DND-41 (cell line): Measurements from ENCODE around the gene NUP188.

Experiments
- ATAC-seq: fragments of 200-7000 bp; cut with Tn5 transposase; 3 replicates; pipeline ENCODE4 v1.9.1; 2021; ENCODE audit warnings: low read depth; ENCODE audit not compliant: insufficient read depth
- DNase-seq: peaks from one replicate; pipeline ENCODE4 v3.0.0-alpha.2; 2020
- H2AFZ ChIP-seq: 2 replicates; pipeline ENCODE4 v1.6.0; 2012; ENCODE audit warnings: low read depth, low read length
- H3K27ac ChIP-seq: 2 replicates; pipeline ENCODE4 v1.5.1; 2012; ENCODE audit warnings: low read length, inconsistent platforms
- H3K27me3 ChIP-seq: fragments of 200-600 bp; sonication (generic); 2 replicates; pipeline ENCODE4 v1.6.0; 2012; ENCODE audit warnings: low read length, mild to moderate bottlenecking, inconsistent platforms; ENCODE audit not compliant: insufficient read depth, poor library complexity
- H3K36me3 ChIP-seq: 2 replicates; pipeline ENCODE4 v1.5.1; 2012; ENCODE audit warnings: low read length, inconsistent platforms; ENCODE audit not compliant: insufficient read depth
- H3K4me1 ChIP-seq: 2 replicates; pipeline ENCODE4 v1.5.1; 2012; ENCODE audit warnings: mild to moderate bottlenecking, low read length; ENCODE audit not compliant: insufficient read depth
- H3K4me2 ChIP-seq: 2 replicates; pipeline ENCODE4 v1.6.0; 2012; ENCODE audit warnings: mild to moderate bottlenecking, moderate library complexity, low read length, inconsistent platforms; ENCODE audit not compliant: insufficient read depth
- H3K4me3 ChIP-seq, 2 experiments: fragments of 200-600 bp in 1 of 2; shearing (Covaris generic) in 1 of 2; 2 replicates each; pipeline ENCODE4 v1.5.1; 2012 to 2016; ENCODE audit warnings: inconsistent platforms in 2 of 2, low read length in 2 of 2, mild to moderate bottlenecking in 2 of 2, low read depth in 1 of 2, moderate library complexity in 1 of 2
- H3K79me2 ChIP-seq: 2 replicates; pipeline ENCODE4 v1.6.0; 2012; ENCODE audit warnings: low read length, inconsistent platforms; ENCODE audit not compliant: insufficient read depth
- H3K9ac ChIP-seq: 2 replicates; pipeline ENCODE4 v1.6.0; 2012; ENCODE audit warnings: low read depth, mild to moderate bottlenecking, inconsistent platforms, low read length, moderate library complexity
- H3K9me3 ChIP-seq: 2 replicates; pipeline ENCODE4 v1.5.1; 2012; ENCODE audit warnings: low read length, moderate library complexity, mild to moderate bottlenecking, inconsistent platforms; ENCODE audit not compliant: insufficient read depth, severe bottlenecking
- H4K20me1 ChIP-seq: 2 replicates; pipeline ENCODE4 v1.6.0; 2012; ENCODE audit warnings: low read length; ENCODE audit not compliant: insufficient read depth
- CTCF ChIP-seq: IDR thresholded peaks from 2 replicates; pipeline ENCODE4 v1.5.1; 2012; ENCODE audit warnings: borderline replicate concordance, low read length, moderate library complexity, mild to moderate bottlenecking; ENCODE audit not compliant: poor library complexity, severe bottlenecking; ENCODE audit errors: extremely low read depth
- EZH2 ChIP-seq: IDR thresholded peaks from 3 replicates; pipeline ENCODE4 v1.6.1; 2012; ENCODE audit warnings: borderline replicate concordance, low read depth, mild to moderate bottlenecking, moderate library complexity, low read length, inconsistent platforms; ENCODE audit not compliant: severe bottlenecking

The NUP188 gene

DNA sequence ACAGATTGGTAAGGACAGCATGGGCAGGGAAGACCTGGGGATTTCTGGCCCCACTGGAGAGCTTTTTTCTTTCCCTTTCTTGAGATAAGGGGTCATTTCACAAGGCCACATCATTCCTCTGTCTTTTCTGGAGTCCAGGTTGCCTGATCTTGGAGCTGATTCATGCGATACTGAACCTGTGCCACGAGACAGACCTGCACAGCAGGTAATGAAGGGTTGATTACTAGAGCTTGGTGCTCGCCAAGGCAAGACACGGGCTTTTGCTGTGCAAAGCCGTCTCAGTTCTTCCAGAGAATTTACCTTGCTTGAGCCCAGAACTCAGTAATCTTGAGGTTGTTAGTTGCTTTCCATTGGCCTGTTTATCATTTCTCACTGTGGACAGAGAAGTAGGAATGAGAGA is 39.2 kb downstream of the NUP188 start:
- Histone ChIP-seq H3K27me3 (no peaks in the 10 kb centered on the region), H4K20me1 (no peaks in the 10 kb centered on the region), H3K9ac (no peak overlapping the region), H3K79me2 (no peaks in the 10 kb centered on the region), H3K9me3 (no peaks in the 10 kb centered on the region), H3K27ac (no peak overlapping the region), H3K36me3 (peaks cover 80% of the 10 kb centered on the region), H3K4me1 (no peaks in the 10 kb centered on the region), H2AFZ (no peak overlapping the region), H3K4me2 (no peak overlapping the region), H3K4me3 (no peak overlapping the region)
- ATAC-seq (no peak), DNase-seq (no peak)
- TF ChIP-seq CTCF (no peak), EZH2 (no peak)

DNA sequence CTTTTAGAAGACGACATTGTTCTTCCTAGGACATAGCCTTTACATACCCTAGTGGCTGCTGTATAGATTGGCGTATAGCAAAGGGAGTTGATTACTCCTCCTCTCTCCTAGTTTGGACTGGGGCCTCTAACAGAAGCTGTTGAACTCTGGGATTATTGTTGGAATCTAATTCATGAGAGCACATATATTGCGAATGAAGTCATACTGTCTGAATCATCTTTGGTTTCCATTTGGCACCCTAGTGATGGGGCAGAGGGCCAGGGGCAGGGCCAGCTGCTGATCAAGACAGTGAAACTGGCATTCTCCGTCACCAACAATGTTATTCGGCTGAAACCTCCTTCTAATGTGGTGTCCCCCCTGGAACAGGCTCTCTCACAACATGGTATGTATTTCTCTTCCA is 40.3 kb downstream of the NUP188 start:
- H3K4me2 ChIP-seq, result no peak overlapping the region
- H3K27me3 ChIP-seq, result no peaks in the 10 kb centered on the region
- H3K36me3 ChIP-seq, result peaks cover 84% of the 10 kb centered on the region
- no peak overlapping the region for H3K27ac ChIP-seq
- no peak overlapping the region for H3K4me3 ChIP-seq
- no peaks in the 10 kb centered on the region for H3K4me1 ChIP-seq
- H3K9me3 ChIP-seq, result no peaks in the 10 kb centered on the region
- DNase-seq (no peak), ATAC-seq (no peak)
- TF ChIP-seq EZH2, result no peak
- no peak for TF ChIP-seq CTCF
- H3K79me2 ChIP-seq, result no peaks in the 10 kb centered on the region
- no peak overlapping the region for H3K9ac ChIP-seq
- H2AFZ ChIP-seq, result no peak overlapping the region
- H4K20me1 ChIP-seq, result no peaks in the 10 kb centered on the region

- H3K9ac ChIP-seq, result no peak overlapping the region
- peaks cover 82% of the 10 kb centered on the region for H3K36me3 ChIP-seq
- no peaks in the 10 kb centered on the region for H3K27me3 ChIP-seq
- H4K20me1 ChIP-seq, result peaks cover 3% of the 10 kb centered on the region; the same call in 1 of the 2 replicates
- ATAC-seq (0 out of 3 replicates have a peak, but pooled peaks have one; percentile 39), DNase-seq (no peak)
- H3K27ac ChIP-seq, result no peak overlapping the region
- H3K9me3 ChIP-seq, result no peaks in the 10 kb centered on the region
- TF ChIP-seq EZH2 (no peak), CTCF (peak; percentile 32)
- H2AFZ ChIP-seq, result no peak overlapping the region
- H3K4me1 ChIP-seq, result no peaks in the 10 kb centered on the region
- no peak overlapping the region for H3K4me2 ChIP-seq
- no peaks in the 10 kb centered on the region for H3K79me2 ChIP-seq
- H3K4me3 ChIP-seq, result no peak overlapping the region
These were observed 45.5 kb downstream of the NUP188 start for GRCh38 chr9:128992995-128993394.

- no peaks in the 10 kb centered on the region for H3K9me3 ChIP-seq
- no peak overlapping the region for H2AFZ ChIP-seq
- H3K36me3 ChIP-seq, result peaks cover 86% of the 10 kb centered on the region
- H3K27me3 ChIP-seq, result no peaks in the 10 kb centered on the region
- no peak overlapping the region for H3K4me3 ChIP-seq
- TF ChIP-seq EZH2 (no peak), CTCF (no peak)
- peak; percentile 44; the same call in 2 of the 3 replicates for ATAC-seq
- no peak overlapping the region for H3K4me2 ChIP-seq
- no peaks in the 10 kb centered on the region for H3K79me2 ChIP-seq
- no peak for DNase-seq
- H3K9ac ChIP-seq, result no peak overlapping the region
- H4K20me1 ChIP-seq, result peaks cover 3% of the 10 kb centered on the region; the same call in 1 of the 2 replicates
- no peaks in the 10 kb centered on the region for H3K4me1 ChIP-seq
- no peak overlapping the region for H3K27ac ChIP-seq
These were observed 48.3 kb downstream of the NUP188 start for GRCh38 chr9:128995791-128996190.
